Stimulated activated naive CD8-positive, alpha-beta T cell treated with anti-CD3 and anti-CD28 coated beads, Interleukin-15, Interleukin-2, amounts not matched to agents 100 ng/mL and 50 ng/mL, for 24 hours (primary cell): ENCODE data around the gene GNG7.
A peak's percentile ranks its signal among the peaks of the same experiment; 100 is the strongest.
"Not testable (repeated sequence)": the region's sequence is repeated elsewhere in the genome, so short reads cannot be mapped to it uniquely, and the experiment has no call there.

Source experiments
- H3K27ac Mint-ChIP-seq: one replicate; pipeline ENCODE4 v1.8.0; 2021; ENCODE audit warnings: mild to moderate bottlenecking, mixed read lengths
- H3K27me3 Mint-ChIP-seq: one replicate; pipeline ENCODE4 v1.8.0; 2021; ENCODE audit warnings: mixed read lengths
- H3K36me3 Mint-ChIP-seq: one replicate; pipeline ENCODE4 v1.8.0; 2021; ENCODE audit warnings: low read depth, mixed read lengths
- H3K4me1 Mint-ChIP-seq: one replicate; pipeline ENCODE4 v1.8.0; 2021; ENCODE audit warnings: low read depth, mixed read lengths
- H3K4me3 Mint-ChIP-seq: one replicate; pipeline ENCODE4 v1.8.0; 2021; ENCODE audit warnings: mild to moderate bottlenecking, mixed read lengths
- H3K9me3 Mint-ChIP-seq: one replicate; pipeline ENCODE4 v1.8.0; 2021; ENCODE audit warnings: mixed read lengths

The GNG7 gene

GRCh38 chr19:2679439-2679838 is 23.1 kb downstream of the GNG7 start:
- Mint-ChIP-seq H3K36me3 (peaks cover 4% of the 10 kb centered on the region), H3K4me3 (no peak overlapping the region), H3K9me3 (no peaks in the 10 kb centered on the region), H3K27me3 (no peaks in the 10 kb centered on the region), H3K4me1 (peaks cover 5% of the 10 kb centered on the region), H3K27ac (peak overlapping the region; percentile 43)

- not testable (repeated sequence) for H3K27ac Mint-ChIP-seq, H3K9me3 Mint-ChIP-seq, H3K4me3 Mint-ChIP-seq
Observed at GRCh38 chr19:2678948-2679347, 23.5 kb downstream of the GNG7 start.

GRCh38 chr19:2678044-2678671 is 24.3 kb downstream of the GNG7 start:
- Mint-ChIP-seq H3K27me3 (no peaks in the 10 kb centered on the region), H3K4me1 (peaks cover 5% of the 10 kb centered on the region), H3K36me3 (peaks cover 4% of the 10 kb centered on the region), H3K9me3 (no peaks in the 10 kb centered on the region), H3K27ac (peak overlapping the region; percentile 80), H3K4me3 (peak overlapping the region; percentile 6)

More at GRCh38 chr19:2678948-2679347, 23.5 kb downstream of the GNG7 start:
- H3K4me1 Mint-ChIP-seq, H3K36me3 Mint-ChIP-seq, H3K27me3 Mint-ChIP-seq: not testable (repeated sequence)

- Mint-ChIP-seq H3K27me3 (no peaks in the 10 kb centered on the region), H3K36me3 (peaks cover 4% of the 10 kb centered on the region), H3K4me1 (peaks cover 5% of the 10 kb centered on the region), H3K9me3 (no peaks in the 10 kb centered on the region), H3K4me3 (no peak overlapping the region), H3K27ac (no peak overlapping the region)
Observed at GRCh38 chr19:2676823-2677222, 25.7 kb downstream of the GNG7 start.

GRCh38 chr19:2675892-2676291 is 26.6 kb downstream of the GNG7 start:
- no peak overlapping the region for H3K27ac Mint-ChIP-seq
- no peaks in the 10 kb centered on the region for H3K4me1 Mint-ChIP-seq
- no peaks in the 10 kb centered on the region for H3K9me3 Mint-ChIP-seq
- H3K36me3 Mint-ChIP-seq: peaks cover 4% of the 10 kb centered on the region
- no peaks in the 10 kb centered on the region for H3K27me3 Mint-ChIP-seq
- H3K4me3 Mint-ChIP-seq: no peak overlapping the region

GRCh38 chr19:2670217-2670616 is 32.3 kb downstream of the GNG7 start:
- Mint-ChIP-seq H3K4me1 (peaks cover 4% of the 10 kb centered on the region), H3K36me3 (no peaks in the 10 kb centered on the region), H3K27me3 (no peaks in the 10 kb centered on the region), H3K27ac (no peak overlapping the region), H3K9me3 (no peaks in the 10 kb centered on the region), H3K4me3 (no peak overlapping the region)

GRCh38 chr19:2668175-2668763 is 34.2 kb downstream of the GNG7 start:
- H3K4me1 Mint-ChIP-seq: peaks cover 4% of the 10 kb centered on the region
- H3K9me3 Mint-ChIP-seq: no peaks in the 10 kb centered on the region
- no peak overlapping the region for H3K4me3 Mint-ChIP-seq
- no peaks in the 10 kb centered on the region for H3K36me3 Mint-ChIP-seq
- H3K27ac Mint-ChIP-seq: no peak overlapping the region
- no peaks in the 10 kb centered on the region for H3K27me3 Mint-ChIP-seq

- not testable (repeated sequence) for H3K27me3 Mint-ChIP-seq, H3K36me3 Mint-ChIP-seq, H3K27ac Mint-ChIP-seq, H3K4me1 Mint-ChIP-seq, H3K9me3 Mint-ChIP-seq, H3K4me3 Mint-ChIP-seq
Observed at GRCh38 chr19:2667349-2667748, 35.1 kb downstream of the GNG7 start.

- H3K36me3 Mint-ChIP-seq: no peaks in the 10 kb centered on the region
- no peak overlapping the region for H3K27ac Mint-ChIP-seq
Observed at GRCh38 chr19:2666344-2666994, 36.0 kb downstream of the GNG7 start.

GRCh38 chr19:2665103-2665502 is 37.4 kb downstream of the GNG7 start:
- H3K9me3 Mint-ChIP-seq: no peaks in the 10 kb centered on the region
- H3K4me3 Mint-ChIP-seq: no peak overlapping the region
- H3K27me3 Mint-ChIP-seq: no peaks in the 10 kb centered on the region
- no peak overlapping the region for H3K27ac Mint-ChIP-seq
- no peaks in the 10 kb centered on the region for H3K36me3 Mint-ChIP-seq
- peaks cover 4% of the 10 kb centered on the region for H3K4me1 Mint-ChIP-seq

More at GRCh38 chr19:2666344-2666994, 36.0 kb downstream of the GNG7 start:
- H3K9me3 Mint-ChIP-seq: no peaks in the 10 kb centered on the region
- H3K4me1 Mint-ChIP-seq: peaks cover 4% of the 10 kb centered on the region
- H3K4me3 Mint-ChIP-seq: no peak overlapping the region
- H3K27me3 Mint-ChIP-seq: no peaks in the 10 kb centered on the region

GRCh38 chr19:2663920-2664571 is 38.4 kb downstream of the GNG7 start:
- H3K36me3 Mint-ChIP-seq: no peaks in the 10 kb centered on the region
- no peaks in the 10 kb centered on the region for H3K27me3 Mint-ChIP-seq
- no peaks in the 10 kb centered on the region for H3K9me3 Mint-ChIP-seq
- peaks cover 4% of the 10 kb centered on the region for H3K4me1 Mint-ChIP-seq
- no peak overlapping the region for H3K4me3 Mint-ChIP-seq
- no peak overlapping the region for H3K27ac Mint-ChIP-seq

- H3K4me1 Mint-ChIP-seq: no peaks in the 10 kb centered on the region
- no peaks in the 10 kb centered on the region for H3K9me3 Mint-ChIP-seq
- H3K27me3 Mint-ChIP-seq: no peaks in the 10 kb centered on the region
- H3K4me3 Mint-ChIP-seq: no peak overlapping the region
- H3K27ac Mint-ChIP-seq: no peak overlapping the region
- no peaks in the 10 kb centered on the region for H3K36me3 Mint-ChIP-seq
Observed at GRCh38 chr19:2661615-2662014, 40.9 kb downstream of the GNG7 start.

GRCh38 chr19:2659856-2660432 is 42.5 kb downstream of the GNG7 start:
- no peaks in the 10 kb centered on the region for H3K9me3 Mint-ChIP-seq
- no peak overlapping the region for H3K27ac Mint-ChIP-seq
- H3K27me3 Mint-ChIP-seq: no peaks in the 10 kb centered on the region
- no peak overlapping the region for H3K4me3 Mint-ChIP-seq
- H3K36me3 Mint-ChIP-seq: no peaks in the 10 kb centered on the region
- no peaks in the 10 kb centered on the region for H3K4me1 Mint-ChIP-seq

- Mint-ChIP-seq H3K27me3 (no peaks in the 10 kb centered on the region), H3K4me1 (no peaks in the 10 kb centered on the region), H3K27ac (no peak overlapping the region), H3K4me3 (no peak overlapping the region), H3K36me3 (no peaks in the 10 kb centered on the region), H3K9me3 (no peaks in the 10 kb centered on the region)
Observed at GRCh38 chr19:2656533-2656932, 46.0 kb downstream of the GNG7 start.
